ENCODE data around the gene MYLK.

MYLK gene

GRCh38 chr3:123571264-123571972 lies 312.7 kb downstream of the MYLK start:
- no peak for DNase-seq

GRCh38 chr3:123568875-123569274 lies 315.3 kb downstream of the MYLK start:
- no peak for DNase-seq

- no peak for DNase-seq
Observed at GRCh38 chr3:123568034-123568433, 316.1 kb downstream of the MYLK start.

GRCh38 chr3:123564056-123564455 lies 320.1 kb downstream of the MYLK start:
- no peak for DNase-seq

- DNase-seq: no peak
Observed at GRCh38 chr3:123562547-123562946, 321.6 kb downstream of the MYLK start.

GRCh38 chr3:123561188-123561587 lies 322.9 kb downstream of the MYLK start:
- DNase-seq: no peak
